NCI-H146 (cell line): ENCODE results near the gene IGF1R.

Source experiments
- DNase-seq: peaks from one replicate; lab custom pipeline; 2025; lab: John Stamatoyannopoulos, UW

Gene IGF1R

GRCh38 chr15:98725874-98726273, 77.5 kb downstream of the IGF1R start:
- DNase-seq = no peak

- DNase-seq = no peak
Measured at GRCh38 chr15:98727115-98728040, 79.0 kb downstream of the IGF1R start.

GRCh38 chr15:98728082-98728810, 79.9 kb downstream of the IGF1R start:
- no peak for DNase-seq

DNA sequence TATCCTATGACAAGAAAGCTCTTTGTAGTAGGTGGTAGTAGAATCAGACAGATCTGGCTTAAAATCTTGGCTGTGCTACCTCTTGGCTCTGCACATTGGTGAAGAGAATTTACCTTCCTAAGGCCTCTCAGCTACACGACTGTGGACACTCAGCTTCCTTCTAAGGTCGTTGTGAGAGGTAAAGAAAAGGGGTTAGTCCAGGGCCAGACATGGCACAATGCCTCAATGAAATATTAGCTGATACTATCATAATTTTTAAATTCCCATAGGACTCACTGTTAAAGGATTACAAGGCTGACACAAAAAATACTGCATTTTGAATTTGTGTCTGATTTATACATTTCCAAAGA, 80.4 kb downstream of the IGF1R start:
- DNase-seq = no peak

- no peak for DNase-seq
Measured at GRCh38 chr15:98729446-98730042, 81.2 kb downstream of the IGF1R start.

DNA sequence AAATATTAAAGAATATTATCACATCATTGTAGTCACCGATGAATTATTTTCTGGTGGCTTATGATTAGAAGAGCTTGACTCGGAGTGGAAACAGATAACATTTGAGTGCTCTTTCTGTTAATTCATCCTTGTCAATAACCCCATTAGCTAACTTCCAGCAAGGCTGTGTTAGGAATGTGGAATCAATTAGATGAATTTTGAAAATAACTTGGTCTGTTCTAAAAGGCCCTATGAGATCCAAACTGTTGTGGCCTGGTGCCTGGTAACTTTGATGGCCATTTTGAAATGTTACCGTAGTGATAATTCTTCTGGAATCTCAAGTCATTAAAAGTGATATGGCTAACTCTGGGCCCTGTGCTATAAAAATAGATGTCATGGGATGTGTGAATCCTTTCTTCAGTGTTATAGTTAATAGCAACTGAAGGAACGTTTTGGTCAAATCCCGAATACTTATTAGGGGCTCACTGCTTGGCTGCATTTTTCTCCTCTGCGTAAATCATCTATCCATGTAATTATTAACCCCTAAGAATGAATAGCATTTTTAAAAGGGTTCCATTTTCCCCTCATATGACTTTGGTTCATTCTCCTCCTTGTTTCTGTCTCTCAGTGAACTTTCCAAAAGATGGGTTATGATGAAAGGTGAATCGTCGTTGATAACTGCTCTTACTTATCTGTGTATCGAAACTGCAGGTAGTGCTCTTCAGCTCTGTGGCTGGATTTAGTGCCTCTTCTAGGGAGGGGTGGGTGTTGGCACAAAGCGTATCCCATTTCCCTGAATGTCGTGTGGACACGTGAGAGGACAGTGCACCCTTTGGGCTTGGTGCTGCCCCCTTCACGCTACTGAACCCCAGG, 82.7 kb downstream of the IGF1R start:
- DNase-seq = no peak

GRCh38 chr15:98731712-98732450, 83.5 kb downstream of the IGF1R start:
- DNase-seq = no peak

- no peak for DNase-seq
Measured at GRCh38 chr15:98733098-98733497, 84.8 kb downstream of the IGF1R start.

DNA sequence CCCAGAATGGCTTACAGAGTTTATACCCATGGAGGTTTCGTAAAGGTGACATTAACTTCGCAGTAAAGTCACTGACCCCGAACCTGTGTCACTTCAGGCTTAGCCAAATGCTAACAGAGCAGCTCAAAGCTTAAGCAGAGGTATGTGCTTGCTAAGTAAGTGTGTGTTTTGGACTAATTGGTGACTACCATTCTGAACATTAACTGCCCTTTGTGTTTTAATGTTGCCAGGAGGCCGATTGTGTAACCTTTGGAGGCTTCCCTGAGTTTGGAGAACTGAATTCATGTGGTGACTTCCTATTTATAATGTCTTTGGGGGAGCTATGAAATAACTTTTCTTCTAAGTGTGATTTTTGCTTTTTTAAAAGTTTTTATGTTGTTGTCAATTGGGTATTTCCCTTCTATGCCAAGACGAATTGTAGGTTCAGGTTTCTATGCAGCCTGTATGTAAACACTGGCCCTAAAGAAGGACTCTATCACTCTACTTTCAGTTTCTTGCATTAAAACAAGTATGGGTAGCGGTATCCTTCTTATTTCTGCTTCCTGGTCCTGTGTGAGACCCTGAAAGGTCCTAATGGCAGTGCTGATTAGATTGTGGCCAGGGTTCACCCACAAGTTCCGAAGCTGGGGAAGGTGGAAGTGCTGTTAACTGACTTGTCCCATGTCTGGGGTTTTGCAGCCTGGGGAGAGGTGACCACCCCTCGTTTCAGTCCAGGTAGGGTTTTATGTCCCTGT, 86.3 kb downstream of the IGF1R start:
- DNase-seq = no peak

GRCh38 chr15:98735304-98735703, 87.0 kb downstream of the IGF1R start:
- DNase-seq = no peak

DNA sequence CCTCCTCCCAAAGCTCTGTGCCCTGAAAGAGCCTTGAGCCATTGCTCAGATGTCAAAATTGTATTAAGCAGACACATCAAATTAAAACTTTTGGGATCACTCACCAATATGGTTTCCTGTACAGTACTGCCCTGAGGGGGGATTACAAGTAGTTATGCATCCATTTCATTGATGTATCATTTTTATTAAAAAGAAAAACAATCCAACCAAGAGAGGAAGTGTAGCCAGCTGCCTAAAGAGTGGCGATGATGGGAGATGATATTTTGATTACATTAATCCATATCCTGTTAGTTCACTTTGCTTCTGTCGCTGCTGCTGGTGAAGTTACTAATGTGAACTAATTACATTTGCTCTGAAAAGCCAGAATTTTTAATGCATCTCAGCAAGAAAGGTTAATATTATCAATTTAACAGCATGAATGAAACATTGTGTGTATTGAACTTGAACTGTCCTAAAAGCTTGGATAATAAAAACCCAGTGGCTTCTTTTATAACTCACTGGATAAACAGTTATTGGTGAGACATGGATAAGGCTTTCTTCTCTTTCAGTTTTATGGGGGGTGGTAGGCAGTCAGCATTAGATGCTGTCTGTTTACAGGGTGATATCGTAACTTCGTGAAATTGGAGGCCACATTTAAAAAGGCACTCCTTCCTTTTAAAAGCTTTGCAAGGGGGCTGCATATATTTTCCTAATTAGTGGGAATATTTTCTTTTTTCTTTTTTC, 87.7 kb downstream of the IGF1R start:
- DNase-seq = no peak

- no peak for DNase-seq
Measured at GRCh38 chr15:98737159-98737558, 88.8 kb downstream of the IGF1R start.

DNA sequence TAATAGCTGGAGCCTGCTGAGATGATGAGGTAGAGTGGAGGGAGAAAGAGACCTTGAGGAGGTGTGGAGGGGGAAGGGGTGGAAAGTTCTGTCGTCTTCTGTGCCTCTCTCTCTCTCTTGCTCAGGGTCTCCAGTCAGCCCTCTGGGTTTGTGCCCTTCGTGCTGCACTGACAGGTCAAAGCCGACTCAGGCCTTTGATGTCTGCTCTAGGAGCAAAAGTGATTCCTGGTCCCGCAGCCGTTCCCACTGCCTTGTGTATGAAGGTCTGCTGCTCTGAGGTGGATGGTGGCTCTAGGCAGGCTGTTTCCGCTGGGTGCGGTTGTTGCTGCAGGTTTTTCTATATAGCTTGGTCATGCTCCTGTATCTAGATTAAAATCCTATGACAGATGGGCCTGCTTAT, 89.4 kb downstream of the IGF1R start:
- DNase-seq = no peak

DNA sequence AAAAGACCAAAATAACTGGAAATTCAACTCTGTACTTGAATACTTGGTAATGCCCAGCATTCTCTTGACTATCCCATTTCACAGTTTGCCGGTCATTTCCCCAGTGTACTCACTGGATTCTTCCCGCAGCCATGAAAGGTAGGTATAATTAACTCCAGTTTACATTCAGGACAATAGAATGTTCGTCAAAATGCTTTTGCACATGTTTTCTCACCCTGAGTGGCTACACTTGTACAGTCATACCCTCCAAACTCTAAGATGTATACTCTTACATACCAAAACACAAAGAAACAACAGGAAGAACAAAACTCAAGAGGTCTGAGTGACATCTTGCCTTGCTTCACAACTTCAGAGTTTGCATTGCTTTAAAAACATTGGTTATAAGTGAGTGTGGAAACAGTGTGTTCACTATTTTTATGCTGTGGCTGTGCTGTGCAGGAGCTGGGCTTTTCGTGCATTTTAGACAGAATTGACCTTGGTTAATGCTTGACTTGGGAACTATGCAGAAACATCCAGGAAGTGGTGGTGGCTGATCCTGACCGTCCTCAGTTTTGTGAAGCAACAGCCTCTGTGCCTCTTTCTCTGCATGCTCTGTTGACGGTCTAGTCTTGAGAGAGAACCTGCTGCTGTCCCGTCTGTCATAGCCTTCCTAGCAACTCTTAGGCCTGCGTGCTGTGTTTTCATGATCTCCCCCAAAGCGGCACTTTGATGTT, 90.5 kb downstream of the IGF1R start:
- no peak for DNase-seq

GRCh38 chr15:98740295-98740694, 92.0 kb downstream of the IGF1R start:
- no peak for DNase-seq

DNA sequence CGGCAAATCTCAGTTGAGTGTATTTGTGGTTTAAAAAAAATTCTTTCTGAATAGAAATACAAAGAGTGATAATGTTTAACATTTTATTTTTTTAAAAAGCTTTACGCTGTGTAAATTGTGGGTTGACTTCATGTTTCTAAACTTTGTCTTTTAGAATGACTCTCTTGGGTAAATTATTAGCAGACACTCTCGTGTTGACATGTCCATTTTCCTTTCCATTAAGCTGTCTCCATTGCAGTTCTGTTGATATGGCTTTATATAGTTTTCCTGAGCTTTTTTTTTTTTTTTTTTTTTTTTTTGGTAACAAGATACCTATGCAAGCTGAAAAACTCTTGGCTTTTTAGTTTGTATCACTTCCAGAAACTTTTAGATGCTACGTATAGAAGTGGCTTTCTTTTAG, 92.6 kb downstream of the IGF1R start:
- no peak for DNase-seq

DNA sequence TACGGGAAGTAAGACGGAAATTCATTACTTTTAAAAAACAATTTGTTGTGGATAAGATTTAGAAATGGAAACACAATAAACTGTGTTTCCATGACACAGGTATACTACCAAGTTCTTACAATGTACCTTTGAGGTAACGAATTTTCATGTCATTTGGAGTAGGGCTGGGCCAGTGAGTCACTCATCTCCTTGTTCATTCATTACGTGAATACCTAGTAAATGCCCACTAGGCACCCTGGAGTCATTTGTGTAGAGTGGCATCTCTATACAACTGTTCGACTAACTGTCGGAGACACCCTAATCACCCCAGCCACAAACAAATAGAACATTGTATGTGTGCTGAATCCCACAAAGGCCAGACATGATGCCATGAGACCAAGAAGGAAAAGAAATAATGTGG, 94.8 kb downstream of the IGF1R start:
- no peak for DNase-seq

GRCh38 chr15:98744506-98744905, 96.2 kb downstream of the IGF1R start:
- no peak for DNase-seq

DNA sequence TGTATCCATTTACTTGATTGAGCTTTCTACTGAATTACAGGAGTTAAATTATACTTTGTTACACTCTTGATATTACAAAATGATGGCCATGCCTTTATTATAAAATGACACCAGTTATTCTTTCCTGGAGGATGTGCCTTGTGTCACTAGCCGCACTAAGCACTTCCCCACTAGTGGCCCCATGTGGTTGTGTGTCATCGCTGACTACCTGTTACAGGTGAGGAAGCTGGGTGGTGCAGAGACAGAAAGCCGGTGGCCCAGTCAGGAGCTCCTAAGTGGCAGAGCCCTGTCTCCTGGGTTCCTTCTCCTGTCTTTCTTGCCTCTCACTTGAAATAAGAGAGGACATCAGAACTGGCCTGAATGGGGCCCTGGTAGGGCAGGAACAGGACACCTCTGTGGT, 96.8 kb downstream of the IGF1R start:
- no peak for DNase-seq
